GM20000 (cell line): ENCODE measurements around the gene HADH.
"Not testable (repeated sequence)": the region's sequence is repeated elsewhere in the genome, so short reads cannot be mapped to it uniquely, and the experiment has no call there.

Source experiments
- DNase-seq: peaks from one replicate; pipeline ENCODE4 v3.0.0; 2012; ENCODE audit warnings: low spot score
- CTCF ChIP-seq: IDR thresholded peaks from 2 replicates; pipeline ENCODE4 v1.5.1; 2012; ENCODE audit warnings: mild to moderate bottlenecking, control low read depth; ENCODE audit errors: extremely low read depth, missing control alignments

The HADH gene

GRCh38 chr4:108007984-108008383 is 18.3 kb downstream of the HADH start:
- no peak for TF ChIP-seq CTCF
- DNase-seq = no peak

- DNase-seq = no peak
Observed at GRCh38 chr4:108008721-108009120, 19.0 kb downstream of the HADH start.

GRCh38 chr4:108010167-108010566 is 20.5 kb downstream of the HADH start:
- DNase-seq = no peak
- TF ChIP-seq CTCF = no peak

More at GRCh38 chr4:108008721-108009120, 19.0 kb downstream of the HADH start:
- no peak for TF ChIP-seq CTCF

- DNase-seq = not testable (repeated sequence)
Observed at GRCh38 chr4:108012382-108012781, 22.7 kb downstream of the HADH start.

GRCh38 chr4:108013327-108013726 is 23.6 kb downstream of the HADH start:
- TF ChIP-seq CTCF = no peak
- no peak for DNase-seq

GRCh38 chr4:108013955-108014354 is 24.3 kb downstream of the HADH start:
- TF ChIP-seq CTCF = no peak

GRCh38 chr4:108018040-108018883 is 28.6 kb downstream of the HADH start:
- DNase-seq = peak; percentile 69
- TF ChIP-seq CTCF = peak; percentile 76

More at GRCh38 chr4:108013955-108014354, 24.3 kb downstream of the HADH start:
- no peak for DNase-seq

- DNase-seq = no peak
- no peak for TF ChIP-seq CTCF
Observed at GRCh38 chr4:108018884-108019187, 29.1 kb downstream of the HADH start.
